ENCODE results near the gene USP17L15. TPM values are rescaled to one million over a fixed set of nuclear protein-coding genes. Genes with fewer than 3 reads are reported as not detected.
"Not testable (repeated sequence)": the region's sequence is repeated elsewhere in the genome, so short reads cannot be mapped to it uniquely, and the experiment has no call there.

The USP17L15 gene
- total RNA-seq, 2 donors from 2014 or later: not detected

- H3K4me1 ChIP-seq; H3K4me3 ChIP-seq; intact Hi-C loops (cut with DNase I); DNase-seq; H3K9ac ChIP-seq (ENCODE audit: low read depth in 2 of 2, low read length in 2 of 2); H3K27ac ChIP-seq; H3K9me3 ChIP-seq; H3K36me3 ChIP-seq; H3K27me3 ChIP-seq: not testable (repeated sequence)
These were observed 33.1 kb downstream of the USP17L15 start, which contains the start of gene USP17L22 for GRCh38 chr4:9267319-9267718. Gene USP17L22 (plus strand): TSS chr4:9267619. CDS start chr4:9267619, 0 bp downstream.

GRCh38 chr4:9271719-9272118, 37.5 kb downstream of the USP17L15 start:
- H3K4me1 ChIP-seq; intact Hi-C loops (cut with DNase I): not testable (repeated sequence)

More at GRCh38 chr4:9271719-9272118, 37.5 kb downstream of the USP17L15 start:
- peak; percentile 28 for DNase-seq
- H3K4me3 ChIP-seq; H3K9me3 ChIP-seq; H3K36me3 ChIP-seq; H3K27me3 ChIP-seq; H3K9ac ChIP-seq (ENCODE audit: low read depth in 2 of 2, low read length in 2 of 2); H3K27ac ChIP-seq: not testable (repeated sequence)

Other genes starting within 250 kb of the USP17L15 start
- not detected for gene FAM90A26, start 64.0 kb upstream of the USP17L15 start, total RNA-seq
- gene USP17L10, start 23.7 kb upstream of the USP17L15 start, total RNA-seq: not detected
- gene USP17L11, start 19.0 kb upstream of the USP17L15 start, total RNA-seq: not detected
- gene USP17L12, start 14.2 kb upstream of the USP17L15 start, total RNA-seq: not detected
- gene USP17L13, start 9.5 kb upstream of the USP17L15 start, total RNA-seq: not detected
- not detected for gene USP17L17, start 9.5 kb downstream of the USP17L15 start, total RNA-seq
- gene USP17L18, start 14.2 kb downstream of the USP17L15 start, total RNA-seq: not detected
- not detected for gene USP17L19, start 19.0 kb downstream of the USP17L15 start, total RNA-seq
- gene USP17L20, start 23.7 kb downstream of the USP17L15 start, total RNA-seq: not detected
- gene USP17L21, start 28.5 kb downstream of the USP17L15 start, total RNA-seq: not detected
- not detected for gene USP17L22, start 33.2 kb downstream of the USP17L15 start, total RNA-seq
- gene USP17L24, start 90.8 kb downstream of the USP17L15 start, total RNA-seq: not detected
- gene USP17L25, start 95.5 kb downstream of the USP17L15 start, total RNA-seq: not detected
- not detected for gene USP17L26, start 100.3 kb downstream of the USP17L15 start, total RNA-seq
- not detected for gene USP17L5, start 105.0 kb downstream of the USP17L15 start, total RNA-seq
- not detected for gene USP17L27, start 109.8 kb downstream of the USP17L15 start, total RNA-seq
- not detected for gene USP17L28, start 114.5 kb downstream of the USP17L15 start, total RNA-seq
- not detected for gene USP17L29, start 119.3 kb downstream of the USP17L15 start, total RNA-seq
- gene USP17L30, start 128.7 kb downstream of the USP17L15 start, total RNA-seq: not detected
- not detected for gene DEFB131A, start 210.0 kb downstream of the USP17L15 start, total RNA-seq

Data from colonic mucosa (tissue), 4 donors.